Measurements from ENCODE around the gene COL5A2. TPM values are rescaled to one million over a fixed set of nuclear protein-coding genes. Genes with fewer than 3 reads are reported as not detected.

The COL5A2 gene
- total RNA-seq = 28.7 and 32.0 TPM in 2 replicates

DNA sequence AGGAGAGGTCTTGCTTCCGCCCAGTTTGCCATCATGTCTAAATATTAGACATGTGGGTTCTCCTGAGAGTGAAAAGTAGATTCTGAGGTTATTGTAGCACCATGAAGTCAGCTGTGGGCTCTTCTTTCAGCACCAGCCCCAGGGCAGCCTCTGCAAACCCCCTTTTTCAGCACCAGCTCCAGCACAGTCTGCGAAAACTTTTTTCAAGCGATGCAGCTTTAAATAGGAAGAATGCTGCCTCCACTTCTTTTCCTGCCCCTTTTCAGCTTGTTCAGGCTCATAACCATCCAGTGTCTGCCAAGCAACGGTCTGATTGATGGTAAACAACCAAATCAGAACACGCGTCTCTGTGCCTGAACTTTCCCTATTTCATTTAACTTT, at the start of gene COL5A2:
TSS of gene COL5A2 (minus strand) at position 192 of the 381 bp plus-strand sequence. CDS start at position 35, 157 bp downstream.

Other genes starting within 250 kb of the COL5A2 start
- 2.3 and 2.6 TPM in 2 replicates for gene COL3A1, start 205.4 kb downstream of the COL5A2 start, total RNA-seq